HCT116 (cell line): ENCODE results near the gene PLAGL2. TPM values are rescaled to one million over a fixed set of nuclear protein-coding genes. Genes with fewer than 3 reads are reported as not detected.

ENCODE experiments used
- ATAC-seq: fragments of 200-7000 bp; cut with Tn5 transposase; 2 replicates; pipeline ENCODE4 v1.9.1; 2020; ENCODE audit warnings: mild to moderate bottlenecking, moderate library complexity
- BruUV-seq: library from RNA; stranded (reverse); fragments of 400-500 nt; replicated peaks from 2 replicates; lab custom pipeline; 2021; lab: Mats Ljungman, UMichigan
- CTCF ChIA-PET: fragments of 300-600 bp; sonication (Branson Sonifier 250); formaldehyde crosslinking; loops from one replicate; lab custom pipeline; 2021; ENCODE audit warnings: antibody characterized with exemption; lab: Charles Lee
- POLR2A ChIA-PET: fragments of 300-600, 350-600 bp; sonication (Branson Sonifier 250); formaldehyde crosslinking; loops from one replicate; lab custom pipeline; 2021; ENCODE audit warnings: antibody characterized with exemption; lab: Charles Lee
- RAD21 ChIA-PET, 2 experiments: fragments of 300-600 bp; sonication (Branson Sonifier 250); formaldehyde crosslinking; loops; one replicate each; lab custom pipeline; 2023; ENCODE audit warnings: low total read pairs in 2 of 2; ENCODE audit not compliant: uncharacterized antibody in 2 of 2, unreplicated experiment in 2 of 2, low non-redundant PET in 1 of 2; lab: Charles Lee
- DNase-seq: peaks from one replicate; pipeline ENCODE4 v3.0.0-alpha.2; 2010; ENCODE audit warnings: low read depth, low spot score
- H2AFZ ChIP-seq: fragments of 200-600 bp; shearing (Covaris generic), sonication (generic); 2 replicates; pipeline ENCODE4 v1.6.1; 2017; ENCODE audit warnings: low read depth, mixed run types, mixed read lengths, antibody characterized with exemption, low read length; ENCODE audit not compliant: poor library complexity, severe bottlenecking
- H3K27ac ChIP-seq: 2 replicates; pipeline ENCODE4 v1.5.1; 2012; ENCODE audit warnings: low read depth, low read length
- H3K27me3 ChIP-seq: fragments of 200-600 bp; sonication (generic); 2 replicates; pipeline ENCODE4 v1.6.1; 2016; ENCODE audit warnings: mixed run types, low read length, mixed read lengths; ENCODE audit not compliant: insufficient read depth
- H3K36me3 ChIP-seq, 2 experiments: fragments of 200-500 bp in 1 of 2; fragments of 200-600 bp in 1 of 2; sonication (Bioruptor generic) in 1 of 2; sonication (generic) in 1 of 2; 2 replicates each; pipeline versions ENCODE4 v1.5.1 to v1.6.1; 2014 to 2016; ENCODE audit warnings: low read length in 2 of 2, inconsistent platforms in 1 of 2, mixed read lengths in 1 of 2, mixed run types in 1 of 2; ENCODE audit not compliant: insufficient read depth in 2 of 2, control insufficient read depth in 1 of 2
- H3K4me1 ChIP-seq, 2 experiments: fragments of 200-600 bp in 1 of 2; sonication (generic) in 1 of 2; 2 replicates each; pipeline versions ENCODE4 v1.5.1 to v1.6.1; 2012 to 2017; ENCODE audit warnings: low read length in 2 of 2, inconsistent platforms in 1 of 2, mild to moderate bottlenecking in 1 of 2, mixed read lengths in 1 of 2, mixed run types in 1 of 2, moderate library complexity in 1 of 2; ENCODE audit not compliant: insufficient read depth in 2 of 2, control insufficient read depth in 1 of 2
- H3K4me2 ChIP-seq: fragments of 200-600 bp; sonication (generic); 2 replicates; pipeline ENCODE4 v1.6.1; 2017; ENCODE audit warnings: mixed run types, low read length, mixed read lengths
- H3K4me3 ChIP-seq, 2 experiments: fragments of 200-600 bp in 1 of 2; sonication (generic) in 1 of 2; replicated peaks in 1 of 2; 2 replicates each; pipeline ENCODE4 v1.5.1; 2011 to 2016; ENCODE audit warnings: low read length in 2 of 2, control low read depth in 1 of 2, low read depth in 1 of 2, mild to moderate bottlenecking in 1 of 2, mixed read lengths in 1 of 2, mixed run types in 1 of 2
- H3K79me2 ChIP-seq: fragments of 200-600 bp; sonication (generic); 2 replicates; pipeline ENCODE4 v1.6.1; 2017; ENCODE audit warnings: mild to moderate bottlenecking, mixed run types, low read length, moderate library complexity, mixed read lengths; ENCODE audit not compliant: insufficient read depth
- H3K9ac ChIP-seq: fragments of 200-600 bp; sonication (generic); 2 replicates; pipeline ENCODE4 v1.6.1; 2016; ENCODE audit warnings: low read length, mixed read lengths
- H3K9me2 ChIP-seq: fragments of 200-600 bp; sonication (generic), shearing (Covaris generic); 2 replicates; pipeline ENCODE4 v1.6.1; 2017; ENCODE audit warnings: mixed run types, mild to moderate bottlenecking, moderate library complexity; ENCODE audit not compliant: insufficient read depth
- H3K9me3 ChIP-seq, 2 experiments: fragments of 200-500 bp in 1 of 2; fragments of 200-600 bp in 1 of 2; sonication (Bioruptor generic) in 1 of 2; sonication (generic) in 1 of 2; 2 replicates each; pipeline ENCODE4 v1.6.1; 2014 to 2017; ENCODE audit warnings: low read length in 2 of 2, mixed read lengths in 2 of 2, inconsistent platforms in 1 of 2, low read depth in 1 of 2, mild to moderate bottlenecking in 1 of 2, mixed run types in 1 of 2, moderate library complexity in 1 of 2; ENCODE audit not compliant: control insufficient read depth in 1 of 2, insufficient read depth in 1 of 2
- H4K20me1 ChIP-seq: fragments of 200-600 bp; sonication (generic), shearing (Covaris generic); 2 replicates; pipeline ENCODE4 v1.6.1; 2017; ENCODE audit warnings: mixed run types, mild to moderate bottlenecking, moderate library complexity; ENCODE audit not compliant: insufficient read depth
- ATF3 ChIP-seq: IDR thresholded peaks from 2 replicates; pipeline ENCODE4 v1.6.1; 2012
- CBX3 ChIP-seq: IDR thresholded peaks from 2 replicates; pipeline ENCODE4 v1.6.1; 2012; ENCODE audit warnings: low read depth
- CEBPB ChIP-seq: IDR thresholded peaks from 2 replicates; pipeline ENCODE4 v1.6.1; 2012; ENCODE audit warnings: low read depth
- CTCF ChIP-seq, 3 experiments: fragments of 200-600 bp in 1 of 3; sonication (generic) in 1 of 3; IDR thresholded peaks in 2 of 3; conservative IDR thresholded peaks in 1 of 3; 2 replicates each; pipeline ENCODE4 v1.5.1; 2012 to 2017; ENCODE audit warnings: low read depth in 2 of 3, low read length in 2 of 3, antibody characterized with exemption in 1 of 3, borderline replicate concordance in 1 of 3, control low read depth in 1 of 3, mild to moderate bottlenecking in 1 of 3, mixed read lengths in 1 of 3, mixed run types in 1 of 3, moderate library complexity in 1 of 3; ENCODE audit not compliant: insufficient read depth in 1 of 3
- EGR1 ChIP-seq: IDR thresholded peaks from 2 replicates; pipeline ENCODE4 v1.6.1; 2012; ENCODE audit warnings: low read depth
- ELF1 ChIP-seq: IDR thresholded peaks from 2 replicates; pipeline ENCODE4 v1.6.1; 2012; ENCODE audit warnings: low read depth, borderline replicate concordance
- EZH2 ChIP-seq: fragments of 200-600 bp; sonication (generic); IDR thresholded peaks from 2 replicates; pipeline ENCODE4 v1.6.1; 2017; ENCODE audit warnings: antibody characterized with exemption, mixed run types
- EZH2phosphoT487 ChIP-seq: fragments of 200-600 bp; IDR thresholded peaks from 2 replicates; pipeline ENCODE4 v1.6.1; 2018; ENCODE audit warnings: antibody characterized with exemption, borderline replicate concordance
- FOSL1 ChIP-seq: IDR thresholded peaks from 2 replicates; pipeline ENCODE4 v1.6.1; 2012; ENCODE audit warnings: low read depth
- POLR2A ChIP-seq: IDR thresholded peaks from 2 replicates; pipeline ENCODE4 v1.7.0; 2011; ENCODE audit warnings: borderline replicate concordance; ENCODE audit not compliant: insufficient read depth, insufficient read length; ENCODE audit errors: extremely low read depth
- POLR2AphosphoS5 ChIP-seq: IDR thresholded peaks from 2 replicates; pipeline ENCODE4 v1.6.1; 2011; ENCODE audit warnings: mild to moderate bottlenecking, low read depth, low read length, moderate library complexity
- RAD21 ChIP-seq: IDR thresholded peaks from 2 replicates; pipeline ENCODE4 v1.6.1; 2012; ENCODE audit warnings: low read depth, mild to moderate bottlenecking
- REST ChIP-seq: IDR thresholded peaks from 2 replicates; pipeline ENCODE4 v1.6.1; 2012; ENCODE audit warnings: low read depth
- SP1 ChIP-seq: IDR thresholded peaks from 2 replicates; pipeline ENCODE4 v1.6.1; 2012; ENCODE audit warnings: low read depth
- SRF ChIP-seq: IDR thresholded peaks from 2 replicates; pipeline ENCODE4 v1.6.1; 2012; ENCODE audit warnings: low read depth
- TCF7L2 ChIP-seq: IDR thresholded peaks from 2 replicates; pipeline ENCODE4 v1.7.0; 2011; ENCODE audit warnings: borderline replicate concordance, inconsistent platforms; ENCODE audit not compliant: insufficient read depth, insufficient read length; ENCODE audit errors: extremely low read depth
- YY1 ChIP-seq: IDR thresholded peaks from 2 replicates; pipeline ENCODE4 v1.6.1; 2011; ENCODE audit warnings: low read length, low read depth, moderate library complexity, mild to moderate bottlenecking; ENCODE audit not compliant: insufficient replicate concordance; ENCODE audit errors: extremely low read depth
- ZBTB33 ChIP-seq: IDR thresholded peaks from 2 replicates; pipeline ENCODE4 v1.6.1; 2011; ENCODE audit warnings: mild to moderate bottlenecking, low read length, moderate library complexity; ENCODE audit not compliant: insufficient replicate concordance; ENCODE audit errors: extremely low read depth
- ZFX ChIP-seq: fragments of 450-650 bp; IDR thresholded peaks from 2 replicates; pipeline ENCODE4 v1.6.1; 2017
- ZNF274 ChIP-seq: fragments of 200-500 bp; sonication (Bioruptor generic); IDR thresholded peaks from 2 replicates; pipeline ENCODE4 v1.6.1; 2014; ENCODE audit warnings: mild to moderate bottlenecking, low read depth, low read length, inconsistent platforms
- intact Hi-C: fragments of 100-400 bp; cut with micrococcal nuclease; formaldehyde crosslinking; loops from 2 replicates; pipeline ENCODE4 v1.10.0; 2022
- total RNA-seq: library from RNA; stranded (reverse); gene quantifications from one replicate; pipeline ENCODE4 v1.2.1, GENCODE V29; 2021; ENCODE audit not compliant: unreplicated experiment

Gene PLAGL2
- total RNA-seq, 1 experiment from 2014 or later = 18.3 TPM

GRCh38 chr20:32218156-32218900 lies 10.8 kb upstream of the PLAGL2 start:
- H3K4me2 ChIP-seq = no peak overlapping the region
- DNase-seq (no peak), ATAC-seq (no peak)
- H4K20me1 ChIP-seq = no peaks in the 10 kb centered on the region
- peaks cover 27 to 39% of the 10 kb centered on the region in 2 experiments; a peak in 3 of 4 replicates for H3K36me3 ChIP-seq
- ChIA-PET RAD21 (no interaction called here), POLR2A (no interaction called here), CTCF (no interaction called here)
- no peaks in the 10 kb centered on the region for H3K9me2 ChIP-seq
- H3K9me3 ChIP-seq = no peaks in the 10 kb centered on the region
- no TSS peak for BruUV-seq
- no peaks in the 10 kb centered on the region for H3K27me3 ChIP-seq
- no peaks in the 10 kb centered on the region for H3K4me1 ChIP-seq
- no peaks in the 10 kb centered on the region for H3K79me2 ChIP-seq
- intact Hi-C loops = loop anchor here (10.0 kb wide), 1 partner anchor 64 kb away; no protein-coding TSS in a partner anchor
- H3K9ac ChIP-seq = no peak overlapping the region
- no peak overlapping the region for H3K4me3 ChIP-seq
- no peak overlapping the region for H3K27ac ChIP-seq
- TF ChIP-seq EZH2phosphoT487 = no peak
- TF ChIP-seq CBX3 = no peak
- no peak for TF ChIP-seq REST
- TF ChIP-seq CEBPB = no peak
- TF ChIP-seq ZNF274 = no peak
- no peak for TF ChIP-seq EZH2
- no peak for TF ChIP-seq ELF1
- no peak for TF ChIP-seq SP1
- TF ChIP-seq ATF3 = no peak
- no peak for TF ChIP-seq FOSL1
- TF ChIP-seq RAD21 = no peak
- TF ChIP-seq SRF = no peak
- no peak for TF ChIP-seq ZFX
- no peak for TF ChIP-seq ZBTB33
- TF ChIP-seq POLR2AphosphoS5 = no peak
- no peak for TF ChIP-seq CTCF (IDR thresholded peaks at IDR 0.05 in 2 of 3, conservative IDR thresholded peaks at IDR 0.05 in 1 of 3; ENCODE audit: borderline replicate concordance in 1 of 3, insufficient read depth in 1 of 3, low read depth in 2 of 3, low read length in 2 of 3)
- TF ChIP-seq YY1 = no peak
- no peak for TF ChIP-seq TCF7L2
- no peak for TF ChIP-seq EGR1
- no peak for TF ChIP-seq POLR2A
- no peak overlapping the region for H2AFZ ChIP-seq
